Esophagus squamous epithelium (tissue), 4 donors: ENCODE measurements around the gene SLC4A4.

Source experiments
- CTCF ChIP-seq, 6 experiments: fragments of 450-650 bp in 4 of 6; fragments of 200-600 bp in 2 of 6; sonication (generic) in 2 of 6; IDR thresholded peaks; one replicate each; pipeline ENCODE4 v1.5.1; 2016 to 2019; ENCODE audit warnings: antibody characterized with exemption in 6 of 6, mild to moderate bottlenecking in 4 of 6, moderate library complexity in 4 of 6
- POLR2A ChIP-seq, 4 donors: fragments of 450-650 bp; IDR thresholded peaks; one replicate each; pipeline ENCODE4 v1.6.1; 2017; ENCODE audit warnings: antibody characterized with exemption in 4 of 4, mild to moderate bottlenecking in 4 of 4, moderate library complexity in 3 of 4

DNA sequence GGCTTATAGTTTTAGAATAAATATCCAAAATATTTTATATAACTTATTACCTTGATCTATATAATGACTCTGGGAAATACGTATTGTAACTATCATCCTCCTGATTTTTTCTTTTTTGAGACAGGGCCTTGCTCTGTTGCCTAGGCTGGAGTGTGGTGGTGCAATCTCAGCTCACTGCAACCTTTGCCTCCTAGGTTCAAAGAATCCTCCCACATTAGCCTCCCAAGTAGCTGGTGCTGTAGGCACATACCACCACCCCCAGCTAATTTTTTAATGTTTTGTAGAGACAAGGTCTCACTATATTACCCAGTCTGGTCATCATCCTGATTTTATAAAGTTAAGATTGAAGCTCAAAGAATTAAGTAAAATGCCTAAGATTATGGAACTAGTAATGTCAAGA is 193.6 kb downstream of the SLC4A4 start:
- TF ChIP-seq CTCF (IDR thresholded peaks at IDR 0.05): no peak
- TF ChIP-seq POLR2A (IDR thresholded peaks at IDR 0.05): no peak
